ENCODE measurements around the gene KCNQ2.

Gene KCNQ2

GRCh38 chr20:63400486-63401210, 71.8 kb downstream of the KCNQ2 start:
- DNase-seq: no peak

GRCh38 chr20:63399596-63400375, 72.7 kb downstream of the KCNQ2 start:
- DNase-seq: no peak

- DNase-seq: no peak
These were observed 73.5 kb downstream of the KCNQ2 start for GRCh38 chr20:63398744-63399514.

- no peak for DNase-seq
These were observed 74.5 kb downstream of the KCNQ2 start for GRCh38 chr20:63397946-63398450.

- no peak for DNase-seq
These were observed 75.2 kb downstream of the KCNQ2 start for GRCh38 chr20:63397155-63397843.

DNA sequence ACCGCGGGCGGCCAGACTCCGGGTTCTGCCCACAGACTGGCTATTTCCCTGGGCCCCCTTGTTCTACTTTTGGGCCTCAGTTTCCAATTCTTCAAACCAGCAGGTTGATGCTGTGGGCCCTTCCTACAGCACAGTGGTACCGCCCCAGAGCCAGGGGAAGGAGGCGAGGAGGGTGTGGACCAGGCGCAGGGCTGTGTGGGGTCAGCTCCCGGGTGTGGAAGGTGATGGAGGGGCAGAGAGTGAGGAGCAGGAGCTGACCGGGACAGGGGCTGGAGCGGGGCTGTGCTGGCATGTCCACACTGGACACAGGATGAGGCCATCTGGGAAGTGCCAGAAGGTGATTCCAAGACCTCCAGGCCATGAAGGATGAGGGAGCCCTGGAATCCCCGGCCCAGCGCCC, 76.2 kb downstream of the KCNQ2 start:
- DNase-seq: no peak

DNA sequence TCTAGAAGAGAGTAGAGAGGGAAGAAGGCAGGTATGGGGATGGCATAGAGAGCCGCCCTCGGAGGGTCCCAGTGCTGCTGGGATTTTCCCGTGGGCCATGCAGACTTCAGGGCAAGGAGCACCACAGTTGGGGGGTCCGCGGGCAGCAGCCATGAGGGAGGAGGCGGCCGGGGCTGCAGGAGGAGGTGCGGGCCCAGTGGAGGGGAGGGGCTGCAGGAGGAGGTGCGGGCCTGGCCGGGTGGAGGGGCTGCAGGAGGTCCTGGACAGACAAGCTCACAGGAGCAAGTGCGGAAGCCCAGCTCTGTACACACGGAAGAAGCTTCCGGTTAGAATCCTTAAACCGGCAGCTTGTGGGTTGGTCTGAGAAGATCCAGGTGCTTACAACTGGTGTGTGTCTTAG, 76.7 kb downstream of the KCNQ2 start:
- no peak for DNase-seq

DNA sequence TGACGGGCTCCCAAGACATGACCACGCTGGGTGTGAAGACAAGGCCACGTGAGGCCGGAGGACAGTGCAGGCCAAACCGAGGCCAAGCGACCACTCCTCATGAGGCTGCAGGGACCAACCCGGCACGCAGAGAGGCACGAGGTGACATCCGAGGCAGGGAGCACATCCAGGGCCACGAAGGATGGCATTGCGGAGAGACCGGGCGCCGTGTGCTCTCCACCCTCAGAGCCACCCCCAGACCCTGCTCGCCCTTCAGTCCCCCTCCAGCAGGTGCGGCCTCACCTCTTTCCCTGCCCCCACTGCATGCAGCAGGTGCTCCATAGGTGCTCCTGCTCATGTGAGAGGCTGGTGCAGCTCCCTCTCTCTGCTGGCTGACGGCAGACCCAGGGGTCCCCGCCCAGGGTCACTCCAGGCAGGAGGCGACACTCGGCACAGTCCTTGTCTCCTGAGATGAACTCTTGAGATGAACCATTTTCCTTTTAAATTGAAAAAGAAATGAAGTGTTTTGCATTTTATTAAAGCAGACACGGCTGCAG, 77.5 kb downstream of the KCNQ2 start:
- no peak for DNase-seq

- DNase-seq: no peak
These were observed 78.2 kb downstream of the KCNQ2 start for GRCh38 chr20:63394069-63394919.

GRCh38 chr20:63393566-63393965, 78.9 kb downstream of the KCNQ2 start:
- no peak for DNase-seq

GRCh38 chr20:63392465-63393365, 79.7 kb downstream of the KCNQ2 start:
- no peak for DNase-seq

GRCh38 chr20:63387917-63388316, 84.5 kb downstream of the KCNQ2 start:
- no peak for DNase-seq

GRCh38 chr20:63387393-63387792, 85.1 kb downstream of the KCNQ2 start:
- no peak for DNase-seq

DNA sequence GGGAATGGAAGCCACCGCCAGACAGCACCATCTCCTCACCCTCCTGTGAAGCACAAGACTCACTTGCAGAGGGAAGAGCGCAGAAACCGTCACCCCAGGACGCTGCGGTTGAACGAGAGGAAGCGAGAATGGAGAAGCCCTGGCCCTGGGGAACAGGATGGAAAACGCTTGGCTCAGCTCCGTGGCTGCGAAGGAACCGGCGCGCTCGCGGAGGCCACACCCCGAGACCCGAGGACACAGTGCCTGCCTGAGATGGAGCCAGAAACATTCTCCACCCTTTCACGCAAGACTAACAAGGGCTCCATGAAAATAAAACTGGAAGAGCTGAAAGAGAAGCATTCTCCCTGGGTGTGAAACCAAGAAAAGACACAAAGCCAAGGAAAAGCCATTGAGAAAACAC, 86.0 kb downstream of the KCNQ2 start:
- no peak for DNase-seq

DNA sequence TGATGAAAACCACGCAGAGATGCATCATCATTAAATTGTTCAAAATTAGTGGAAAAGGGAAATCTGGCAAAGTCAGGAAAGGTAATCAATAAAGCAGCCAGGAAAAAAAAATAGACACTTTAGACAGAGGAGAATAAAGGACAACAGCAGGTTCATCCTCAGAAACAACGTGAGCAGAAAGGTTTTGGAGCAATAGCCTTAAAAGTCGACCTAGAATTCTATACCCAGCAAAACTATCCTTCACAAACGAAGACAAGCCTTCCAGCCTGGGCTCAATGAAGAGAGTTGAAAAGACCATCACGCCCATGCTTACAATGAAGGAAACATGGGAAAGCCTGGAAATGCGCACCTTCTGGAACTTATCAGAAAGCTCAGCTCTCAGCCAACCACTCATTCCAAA, 86.6 kb downstream of the KCNQ2 start:
- no peak for DNase-seq

DNA sequence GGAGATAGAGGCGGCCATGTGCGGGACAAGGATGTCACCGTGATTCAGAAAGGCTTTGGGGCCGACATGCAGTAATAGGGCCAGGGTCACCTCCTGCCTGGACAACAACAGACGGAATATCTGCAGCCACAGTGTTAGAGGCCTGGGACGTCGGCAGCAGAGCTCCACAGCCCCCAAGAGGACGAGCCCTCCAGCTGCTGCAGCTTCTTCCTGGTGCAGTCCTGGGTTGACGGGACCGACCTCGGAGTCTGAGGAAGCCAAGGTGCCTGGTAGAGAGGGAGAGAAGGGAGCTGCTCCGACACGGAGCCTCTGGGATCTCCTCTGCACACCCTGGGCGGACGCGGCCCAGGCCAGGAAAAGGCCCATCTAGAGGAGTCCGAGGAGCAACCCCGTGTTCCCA, 88.1 kb downstream of the KCNQ2 start:
- DNase-seq: no peak

GRCh38 chr20:63383556-63383955, 88.9 kb downstream of the KCNQ2 start:
- DNase-seq: no peak

- DNase-seq: no peak
These were observed 89.7 kb downstream of the KCNQ2 start for GRCh38 chr20:63382551-63383300.

DNA sequence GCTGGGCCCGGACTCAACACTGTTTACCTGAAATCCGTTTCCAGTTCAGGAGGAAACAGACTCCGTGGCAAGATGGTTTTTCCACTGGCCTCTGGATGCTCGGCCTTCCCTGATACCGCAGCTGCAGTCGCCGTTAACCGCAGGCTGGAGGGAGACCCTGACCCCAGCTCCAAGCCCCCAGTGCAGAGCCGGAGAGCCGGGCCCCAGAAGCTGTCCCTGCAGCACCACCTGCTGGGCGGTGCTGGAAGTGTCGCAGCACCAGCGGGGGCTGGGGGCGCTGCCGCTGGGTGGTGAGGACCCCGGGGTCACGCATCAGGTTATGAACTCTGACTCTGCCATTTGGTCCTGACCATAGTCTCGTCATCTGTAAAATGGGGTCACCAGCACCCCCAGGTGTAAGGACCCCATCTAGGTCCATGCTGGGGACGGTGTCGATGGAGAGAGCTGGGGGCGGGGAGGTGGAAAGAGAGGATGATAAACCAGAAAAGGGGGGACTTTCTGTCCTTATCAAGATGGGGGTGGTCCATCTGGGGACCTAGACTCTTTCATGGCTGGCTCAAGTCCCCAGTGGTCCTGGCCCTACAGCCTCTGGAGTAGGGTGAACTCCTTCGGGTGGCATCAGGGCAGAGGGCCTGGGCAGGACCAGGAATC, 90.5 kb downstream of the KCNQ2 start:
- no peak for DNase-seq

Measured in SHP77 (cell line).